ENCODE data around the gene GDF10. TPM values are rescaled to one million over a fixed set of nuclear protein-coding genes. Genes with fewer than 3 reads are reported as not detected.

GDF10 gene
- total RNA-seq, 4 donors from 2014 or later, result 0.79 to 1.2 (median 1.00) TPM; not detected in 1

GRCh38 chr10:47264797-47265281, 35.2 kb upstream of the GDF10 start:
- H3K4me3 ChIP-seq, result no peak overlapping the region
- H3K9me3 ChIP-seq, result no peaks in the 10 kb centered on the region
- no peak for TF ChIP-seq POLR2A (IDR thresholded peaks at IDR 0.05)
- TF ChIP-seq EP300 (IDR thresholded peaks at IDR 0.05; ENCODE audit: low read depth), result no peak
- no peak overlapping the region for H3K27ac ChIP-seq
- 83% methylated on average over 7 of the region's 7 CpGs; no CpG with 5 or more reads in 1 of the 2 donors for WGBS, 2 donors (ENCODE audit: low coverage in 1 of 2)
- no peaks in the 10 kb centered on the region for H3K27me3 ChIP-seq
- in situ Hi-C loops (cut with MboI; ENCODE audit: low pct_ligation_motif_present in 1 of 4, low pct_unique_long_range_greater_than_20kb in 1 of 4, low sequenced_read_pairs in 3 of 4) (no loop called here), intact Hi-C loops (cut with DNase I; ENCODE audit: low total_unique reads) (no loop called here)
- H3K36me3 ChIP-seq, result no peaks in the 10 kb centered on the region
- DNase-seq, result peak; percentile 4
- no peaks in the 10 kb centered on the region for H3K4me1 ChIP-seq

GRCh38 chr10:47266602-47267001, 33.4 kb upstream of the GDF10 start:
- WGBS, 2 donors (ENCODE audit: low coverage in 1 of 2), result 94% methylated on average over 5 of the region's 5 CpGs; no CpG with 5 or more reads in 1 of the 2 donors
- H3K27me3 ChIP-seq, result no peaks in the 10 kb centered on the region
- DNase-seq, result peak; percentile 1
- H3K4me1 ChIP-seq, result no peaks in the 10 kb centered on the region
- no peak for TF ChIP-seq POLR2AphosphoS5 (IDR thresholded peaks at IDR 0.05)
- TF ChIP-seq POLR2A (IDR thresholded peaks at IDR 0.05), result no peak
- no peak for TF ChIP-seq EP300 (IDR thresholded peaks at IDR 0.05; ENCODE audit: low read depth)
- no peak for TF ChIP-seq CTCF (IDR thresholded peaks at IDR 0.05)
- in situ Hi-C loops (cut with MboI; ENCODE audit: low pct_ligation_motif_present in 1 of 4, low pct_unique_long_range_greater_than_20kb in 1 of 4, low sequenced_read_pairs in 3 of 4), result no loop called here
- intact Hi-C loops (cut with DNase I; ENCODE audit: low total_unique reads), result no loop called here
- no peak overlapping the region for H3K4me3 ChIP-seq
- no peak overlapping the region for H3K27ac ChIP-seq
- no peaks in the 10 kb centered on the region for H3K36me3 ChIP-seq
- no peaks in the 10 kb centered on the region for H3K9me3 ChIP-seq

GRCh38 chr10:47268696-47269095, 31.3 kb upstream of the GDF10 start:
- Histone ChIP-seq H3K36me3 (no peaks in the 10 kb centered on the region), H3K9me3 (peaks cover 5 to 6% of the 10 kb centered on the region in 2 donors), H3K27ac (no peak overlapping the region), H3K4me1 (no peaks in the 10 kb centered on the region), H3K4me3 (no peak overlapping the region), H3K27me3 (no peaks in the 10 kb centered on the region)
- DNase-seq, result peak; percentile 1
- intact Hi-C loops (cut with DNase I; ENCODE audit: low total_unique reads) (no loop called here), in situ Hi-C loops (cut with MboI; ENCODE audit: low pct_ligation_motif_present in 1 of 4, low pct_unique_long_range_greater_than_20kb in 1 of 4, low sequenced_read_pairs in 3 of 4) (no loop called here)
- 89 to 98% methylated on average over 9 of the region's 9 CpGs for WGBS, 2 donors (ENCODE audit: low coverage in 1 of 2)
- TF ChIP-seq POLR2AphosphoS5 (IDR thresholded peaks at IDR 0.05), result no peak
- TF ChIP-seq POLR2A (IDR thresholded peaks at IDR 0.05), result no peak
- no peak for TF ChIP-seq CTCF (IDR thresholded peaks at IDR 0.05)
- TF ChIP-seq EP300 (IDR thresholded peaks at IDR 0.05; ENCODE audit: low read depth), result no peak

GRCh38 chr10:47269294-47269693, 30.7 kb upstream of the GDF10 start:
- WGBS, 2 donors (ENCODE audit: low coverage in 1 of 2), result 58 to 60% methylated on average over 5 of the region's 5 CpGs
- Histone ChIP-seq H3K36me3 (no peaks in the 10 kb centered on the region), H3K4me3 (no peak overlapping the region), H3K4me1 (no peaks in the 10 kb centered on the region), H3K27ac (no peak overlapping the region), H3K9me3 (peaks cover 5 to 6% of the 10 kb centered on the region in 2 donors), H3K27me3 (no peaks in the 10 kb centered on the region)
- no peak for DNase-seq
- intact Hi-C loops (cut with DNase I; ENCODE audit: low total_unique reads), result no loop called here
- in situ Hi-C loops (cut with MboI; ENCODE audit: low pct_ligation_motif_present in 1 of 4, low pct_unique_long_range_greater_than_20kb in 1 of 4, low sequenced_read_pairs in 3 of 4), result no loop called here
- no peak for TF ChIP-seq EP300 (IDR thresholded peaks at IDR 0.05; ENCODE audit: low read depth)
- TF ChIP-seq CTCF (IDR thresholded peaks at IDR 0.05), result no peak
- no peak for TF ChIP-seq POLR2AphosphoS5 (IDR thresholded peaks at IDR 0.05)
- TF ChIP-seq POLR2A (IDR thresholded peaks at IDR 0.05), result no peak

GRCh38 chr10:47276071-47276470, 23.9 kb upstream of the GDF10 start:
- TF ChIP-seq POLR2AphosphoS5 (IDR thresholded peaks at IDR 0.05), result no peak
- TF ChIP-seq POLR2A (IDR thresholded peaks at IDR 0.05), result no peak
- intact Hi-C loops (cut with DNase I; ENCODE audit: low total_unique reads) (no loop called here), in situ Hi-C loops (cut with MboI; ENCODE audit: low pct_ligation_motif_present in 1 of 4, low pct_unique_long_range_greater_than_20kb in 1 of 4, low sequenced_read_pairs in 3 of 4) (no loop called here)
- H3K4me1 ChIP-seq, result peaks cover 0 to 8% (median 5%) of the 10 kb centered on the region in 4 donors
- no peaks in the 10 kb centered on the region for H3K36me3 ChIP-seq
- H3K9me3 ChIP-seq, result peaks cover 5 to 6% of the 10 kb centered on the region in 2 donors
- no peaks in the 10 kb centered on the region for H3K27me3 ChIP-seq
- 64% methylated on average over 2 of the region's 2 CpGs; no CpG with 5 or more reads in 1 of the 2 donors for WGBS, 2 donors (ENCODE audit: low coverage in 1 of 2)
- H3K4me3 ChIP-seq, result no peak overlapping the region
- H3K27ac ChIP-seq, result no peak overlapping the region
- DNase-seq, result no peak

Data from transverse colon (tissue), 4 donors.